ENCODE data around the gene PSAP. TPM values are rescaled to one million over a fixed set of nuclear protein-coding genes. Genes with fewer than 3 reads are reported as not detected.

PSAP gene
- total and polyA plus RNA-seq, 4 experiments from 2014 or later: 248 to 611 (median 324) TPM

DNA sequence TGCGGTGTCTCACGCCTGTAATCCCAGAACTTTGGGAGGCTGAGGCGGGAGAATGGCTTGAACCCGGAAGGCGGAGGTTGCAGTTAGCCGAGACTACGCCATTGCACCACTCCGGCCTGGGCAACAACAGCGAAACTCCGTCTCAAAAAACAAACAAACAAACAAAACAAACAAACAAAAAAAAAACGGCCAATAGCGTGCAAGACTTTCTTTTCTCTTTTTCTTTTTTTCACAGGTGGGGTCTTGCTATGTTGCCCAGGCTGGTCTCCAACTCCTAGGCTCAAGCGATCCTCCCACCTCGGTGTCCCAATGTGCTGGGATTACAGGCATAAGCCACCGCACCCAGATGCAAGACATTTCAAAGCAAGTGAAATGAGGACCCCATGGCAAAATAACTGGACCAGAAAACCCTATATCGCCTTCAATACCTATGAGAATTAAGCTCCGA lies 1.6 kb downstream of the PSAP start:
- Histone ChIP-seq H3K36me3 (ENCODE audit: insufficient read depth, low read length) (no peaks in the 10 kb centered on the region), H3K4me3 (ENCODE audit: low read length in 2 of 2) (no peak overlapping the region), H3K27me3 (ENCODE audit: insufficient read depth, low read length) (no peaks in the 10 kb centered on the region), H3K27ac (ENCODE audit: low read depth, low read length) (no peak overlapping the region), H3K9me3 (ENCODE audit: control insufficient read depth in 1 of 2, low read length in 2 of 2) (no peaks in the 10 kb centered on the region), H3K4me1 (ENCODE audit: insufficient read depth, low read length) (peaks cover 31% of the 10 kb centered on the region)
- CTCF ChIA-PET (ENCODE audit: partially characterized antibody): interaction anchor here (0.8 kb wide), 1 partner anchor 45 kb away, joined by 3 read pairs; no protein-coding TSS in a partner anchor
- peak overlapping the region in 6 of 8 donors; percentile 42 to 99 (median 98) for H3K4me3 Mint-ChIP-seq
- no peak for DNase-seq
- peaks cover 6 to 7% of the 10 kb centered on the region in 2 donors for H3K36me3 Mint-ChIP-seq
- H3K4me1 Mint-ChIP-seq: peaks cover 37 to 63% (median 48%) of the 10 kb centered on the region in 4 donors
- H3K27ac Mint-ChIP-seq: peak overlapping the region in 1 of 7 donors; percentile 84
- POLR2A ChIA-PET (ENCODE audit: partially characterized antibody): interaction anchor here (1.9 kb wide), 1 partner anchor 9 kb away, joined by 7 read pairs; no protein-coding TSS in a partner anchor
- intact Hi-C loops (cut with micrococcal nuclease): no loop called here
- no peaks in the 10 kb centered on the region for H3K27me3 Mint-ChIP-seq
- H3K9me3 Mint-ChIP-seq: no peaks in the 10 kb centered on the region

DNA sequence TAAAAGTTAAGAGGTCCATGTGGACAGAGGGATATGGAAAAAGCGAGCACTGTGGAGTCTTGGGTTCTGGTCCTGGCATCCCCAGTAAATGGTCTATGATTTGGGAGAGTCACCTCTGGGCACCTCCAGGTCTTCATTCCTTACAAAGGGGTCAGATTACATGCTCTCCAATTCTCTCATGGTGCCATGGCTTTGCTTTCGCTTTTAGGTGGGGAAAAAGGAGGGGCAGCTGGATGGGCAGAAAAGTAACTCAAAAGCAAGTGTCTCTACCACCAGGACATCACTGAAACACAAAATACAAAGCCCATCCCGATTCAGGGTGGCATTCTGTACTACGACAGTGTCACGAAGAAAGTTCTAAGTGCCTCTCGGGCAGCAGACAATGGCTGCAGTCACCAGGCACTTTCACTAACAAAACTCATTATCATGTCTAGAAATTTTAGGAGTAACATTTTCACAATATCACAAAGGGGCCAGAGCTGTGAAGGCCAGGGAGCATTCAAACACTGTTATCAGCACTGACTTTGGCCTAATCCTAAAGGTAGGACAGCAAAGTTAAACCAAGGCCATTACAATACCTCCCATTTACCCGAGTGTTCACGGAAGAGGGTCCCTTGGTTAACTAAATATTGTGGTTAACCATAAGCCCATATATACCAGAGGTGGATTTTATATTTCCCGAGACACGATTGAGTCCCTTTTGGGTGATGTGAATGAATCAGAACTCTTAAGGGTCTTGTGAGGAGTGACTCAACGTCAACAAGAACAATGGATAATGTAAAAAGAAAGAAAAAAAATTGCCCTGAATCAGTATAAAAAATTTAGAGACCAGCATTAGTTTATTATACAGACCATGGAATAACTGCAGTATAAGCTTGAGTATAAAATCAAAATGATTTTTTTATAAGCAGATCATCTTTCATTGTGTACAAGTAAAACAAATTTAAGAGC lies 2.5 kb downstream of the PSAP start:
- no peak overlapping the region for H3K27ac ChIP-seq (ENCODE audit: low read depth, low read length)
- no peak overlapping the region for H3K4me3 ChIP-seq (ENCODE audit: low read length in 2 of 2)
- no peak for DNase-seq

DNA sequence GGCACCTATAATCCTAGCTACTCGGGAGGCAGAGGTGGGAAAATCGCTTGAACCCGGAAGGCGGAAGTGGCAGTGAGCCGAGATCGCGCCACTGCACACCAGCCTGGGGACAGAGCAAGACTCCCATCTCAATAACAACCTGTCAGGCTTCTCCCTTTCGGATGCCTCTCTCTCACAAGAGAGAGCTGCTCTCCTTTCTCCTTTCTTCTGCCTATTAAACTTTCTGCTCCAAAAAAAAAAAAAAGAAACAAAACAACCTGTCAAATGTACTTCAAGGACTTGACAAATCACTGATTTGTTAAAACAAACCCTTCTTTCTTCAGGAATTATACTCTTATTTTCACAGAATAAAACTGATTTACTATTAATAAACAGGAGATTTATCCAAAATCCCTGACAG lies 3.6 kb downstream of the PSAP start:
- Histone ChIP-seq H3K27ac (ENCODE audit: low read depth, low read length) (no peak overlapping the region), H3K9me3 (ENCODE audit: control insufficient read depth in 1 of 2, low read length in 2 of 2) (no peaks in the 10 kb centered on the region), H3K4me3 (ENCODE audit: low read length in 2 of 2) (no peak overlapping the region), H3K27me3 (ENCODE audit: insufficient read depth, low read length) (no peaks in the 10 kb centered on the region), H3K4me1 (ENCODE audit: insufficient read depth, low read length) (peaks cover 47% of the 10 kb centered on the region), H3K36me3 (ENCODE audit: insufficient read depth, low read length) (no peaks in the 10 kb centered on the region)
- CTCF ChIA-PET (ENCODE audit: partially characterized antibody): no interaction called here
- no peaks in the 10 kb centered on the region for H3K27me3 Mint-ChIP-seq
- H3K36me3 Mint-ChIP-seq: peaks cover 6 to 7% of the 10 kb centered on the region in 2 donors
- H3K9me3 Mint-ChIP-seq: no peaks in the 10 kb centered on the region
- DNase-seq: no peak
- peak overlapping the region in 1 of 7 donors; percentile 22 for H3K27ac Mint-ChIP-seq
- H3K4me3 Mint-ChIP-seq: peak overlapping the region in 1 of 8 donors; percentile 17
- intact Hi-C loops (cut with micrococcal nuclease): no loop called here
- peaks cover 51 to 83% (median 65%) of the 10 kb centered on the region in 4 donors for H3K4me1 Mint-ChIP-seq
- POLR2A ChIA-PET (ENCODE audit: partially characterized antibody): no interaction called here

More for the DNA sequence above, 2.5 kb downstream of the PSAP start:
- Mint-ChIP-seq H3K4me3 (peak overlapping the region in 7 of 8 donors; percentile 7 to 71 (median 40)), H3K27me3 (no peaks in the 10 kb centered on the region), H3K36me3 (peaks cover 6 to 7% of the 10 kb centered on the region in 2 donors), H3K9me3 (no peaks in the 10 kb centered on the region), H3K27ac (peak overlapping the region in 3 of 7 donors; percentile 6 to 68 (median 51)), H3K4me1 (peaks cover 42 to 72% (median 55%) of the 10 kb centered on the region in 4 donors)
- Histone ChIP-seq H3K4me1 (ENCODE audit: insufficient read depth, low read length) (peaks cover 38% of the 10 kb centered on the region), H3K9me3 (ENCODE audit: control insufficient read depth in 1 of 2, low read length in 2 of 2) (no peaks in the 10 kb centered on the region), H3K27me3 (ENCODE audit: insufficient read depth, low read length) (no peaks in the 10 kb centered on the region), H3K36me3 (ENCODE audit: insufficient read depth, low read length) (no peaks in the 10 kb centered on the region)
- intact Hi-C loops (cut with micrococcal nuclease): no loop called here
- ChIA-PET CTCF (ENCODE audit: partially characterized antibody) (interaction anchor here (0.8 kb wide), 1 partner anchor 46 kb away, joined by 3 read pairs; no protein-coding TSS in a partner anchor), POLR2A (ENCODE audit: partially characterized antibody) (interaction anchor here (1.0 to 1.4 kb wide), 2 partner anchors 10 to 13 kb away, joined by 3 read pairs; no protein-coding TSS in a partner anchor)

DNA sequence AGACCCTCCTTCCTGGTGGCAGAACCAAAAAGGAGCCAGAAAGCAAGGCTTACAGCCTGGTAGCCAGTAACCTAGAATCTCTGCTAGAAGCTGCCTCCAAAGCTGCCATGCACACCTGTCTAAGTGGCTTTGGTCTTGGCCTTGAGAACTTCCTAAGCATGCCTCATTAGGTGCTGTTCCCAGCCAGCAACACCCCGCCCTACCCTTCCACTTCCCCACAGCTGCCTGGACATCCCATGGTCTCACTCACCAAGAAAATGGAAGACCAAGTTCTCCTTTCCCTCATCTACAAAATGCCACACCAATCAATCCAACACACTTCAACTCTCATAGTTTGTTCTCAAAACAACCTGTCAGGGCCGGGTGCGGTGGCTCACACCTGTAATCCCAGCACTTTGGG lies 4.2 kb downstream of the PSAP start:
- H3K4me3 Mint-ChIP-seq: peak overlapping the region in 4 of 8 donors; percentile 9 to 57 (median 12)
- no peaks in the 10 kb centered on the region for H3K27me3 ChIP-seq (ENCODE audit: insufficient read depth, low read length)
- no peak overlapping the region for H3K4me3 ChIP-seq (ENCODE audit: low read length in 2 of 2)
- no peak for DNase-seq
- POLR2A ChIA-PET (ENCODE audit: partially characterized antibody): no interaction called here
- intact Hi-C loops (cut with micrococcal nuclease): no loop called here
- H3K27ac ChIP-seq (ENCODE audit: low read depth, low read length): no peak overlapping the region
- CTCF ChIA-PET (ENCODE audit: partially characterized antibody): interaction anchor here (0.7 kb wide), 1 partner anchor 315 kb away, joined by 3 read pairs; no protein-coding TSS in a partner anchor
- peaks cover 47% of the 10 kb centered on the region for H3K4me1 ChIP-seq (ENCODE audit: insufficient read depth, low read length)
- H3K9me3 ChIP-seq (ENCODE audit: control insufficient read depth in 1 of 2, low read length in 2 of 2): no peaks in the 10 kb centered on the region
- no peaks in the 10 kb centered on the region for H3K27me3 Mint-ChIP-seq
- H3K36me3 Mint-ChIP-seq: peaks cover 6 to 10% of the 10 kb centered on the region in 2 donors
- peaks cover 51 to 85% (median 67%) of the 10 kb centered on the region in 4 donors for H3K4me1 Mint-ChIP-seq
- H3K27ac Mint-ChIP-seq: peak overlapping the region in 2 of 7 donors; percentile 35 to 42
- no peaks in the 10 kb centered on the region for H3K9me3 Mint-ChIP-seq
- no peaks in the 10 kb centered on the region for H3K36me3 ChIP-seq (ENCODE audit: insufficient read depth, low read length)

DNA sequence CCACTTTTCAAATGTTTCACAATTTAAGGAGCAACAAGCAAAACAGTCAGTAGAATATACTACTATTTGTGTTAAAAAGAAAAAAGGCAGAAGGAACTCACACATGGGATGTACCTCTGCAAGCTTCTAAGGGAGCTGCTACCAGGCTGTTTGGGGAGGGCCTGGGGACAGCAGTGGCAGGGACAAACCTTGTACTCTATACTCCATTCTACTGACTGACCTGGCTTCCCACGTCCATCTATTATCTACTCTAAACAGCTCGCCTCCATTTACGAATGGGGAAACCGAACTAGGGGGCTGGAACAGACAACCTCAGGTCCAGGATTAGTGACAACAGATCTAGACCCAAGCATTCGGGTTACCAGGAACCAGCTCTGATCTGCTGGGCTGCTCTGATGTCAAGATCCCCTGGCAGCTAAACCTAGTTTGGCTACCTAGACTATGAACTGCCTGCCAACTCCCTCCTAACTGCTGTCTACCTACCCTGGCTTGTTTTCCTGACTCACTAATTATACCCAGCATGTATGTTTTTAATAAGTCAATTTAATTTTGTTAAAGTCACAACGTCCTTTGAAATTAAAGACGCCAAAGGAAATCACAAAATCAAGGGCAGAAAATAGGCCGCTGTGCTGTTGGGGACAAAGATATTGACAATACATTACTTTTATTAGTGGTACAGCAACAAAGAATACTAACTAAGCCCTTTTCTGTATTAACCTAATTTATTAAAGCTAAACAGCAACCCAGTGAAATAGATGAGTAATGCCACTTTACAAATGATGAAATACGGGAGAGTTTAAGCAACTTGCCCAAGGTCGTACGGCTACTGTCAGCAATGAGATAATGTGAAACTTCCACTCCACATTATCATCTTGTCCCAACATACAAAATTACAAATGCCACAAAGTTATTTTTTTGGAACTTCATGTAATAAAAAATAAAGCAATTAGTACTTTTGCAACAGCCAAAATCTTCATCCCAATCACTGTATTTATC lies 5.3 kb downstream of the PSAP start:
- Histone ChIP-seq H3K4me3 (ENCODE audit: low read length in 2 of 2) (no peak overlapping the region), H3K27me3 (ENCODE audit: insufficient read depth, low read length) (no peaks in the 10 kb centered on the region), H3K9me3 (ENCODE audit: control insufficient read depth in 1 of 2, low read length in 2 of 2) (no peaks in the 10 kb centered on the region), H3K4me1 (ENCODE audit: insufficient read depth, low read length) (peaks cover 55% of the 10 kb centered on the region), H3K27ac (ENCODE audit: low read depth, low read length) (no peak overlapping the region), H3K36me3 (ENCODE audit: insufficient read depth, low read length) (no peaks in the 10 kb centered on the region)
- CTCF ChIA-PET (ENCODE audit: partially characterized antibody): interaction anchor here (0.7 kb wide), 1 partner anchor 314 kb away, joined by 3 read pairs; no protein-coding TSS in a partner anchor
- Mint-ChIP-seq H3K4me1 (peaks cover 49 to 85% (median 67%) of the 10 kb centered on the region in 4 donors), H3K27ac (peak overlapping the region in 2 of 7 donors; percentile 37 to 43), H3K9me3 (no peaks in the 10 kb centered on the region), H3K36me3 (peaks cover 6 to 10% of the 10 kb centered on the region in 2 donors), H3K27me3 (no peaks in the 10 kb centered on the region), H3K4me3 (peak overlapping the region in 1 of 8 donors; percentile 41)
- POLR2A ChIA-PET (ENCODE audit: partially characterized antibody): no interaction called here
- DNase-seq: no peak
- intact Hi-C loops (cut with micrococcal nuclease): no loop called here

DNA sequence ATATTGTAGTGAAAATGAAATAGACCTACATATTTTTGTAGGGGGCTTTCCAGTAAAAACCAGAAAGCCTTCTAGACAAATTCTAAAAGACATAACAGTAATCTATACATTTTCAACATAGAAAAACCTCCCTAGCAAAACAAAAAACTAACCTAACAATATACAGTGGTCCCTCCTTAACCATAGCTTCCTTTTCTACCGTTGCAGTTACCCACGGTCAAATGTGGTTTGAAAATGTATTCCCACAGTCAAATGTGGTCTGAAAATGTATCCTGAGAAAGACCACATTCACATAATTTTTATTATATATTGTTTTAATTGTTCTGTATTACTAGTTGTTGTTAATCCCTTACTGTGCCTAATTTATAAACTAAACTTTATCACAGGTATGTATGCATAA lies 6.4 kb downstream of the PSAP start:
- intact Hi-C loops (cut with micrococcal nuclease): no loop called here
- no peak for DNase-seq
- no peaks in the 10 kb centered on the region for H3K27me3 Mint-ChIP-seq
- no peaks in the 10 kb centered on the region for H3K9me3 Mint-ChIP-seq
- Histone ChIP-seq H3K36me3 (ENCODE audit: insufficient read depth, low read length) (no peaks in the 10 kb centered on the region), H3K9me3 (ENCODE audit: control insufficient read depth in 1 of 2, low read length in 2 of 2) (no peaks in the 10 kb centered on the region), H3K4me1 (ENCODE audit: insufficient read depth, low read length) (peaks cover 55% of the 10 kb centered on the region), H3K27ac (ENCODE audit: low read depth, low read length) (no peak overlapping the region), H3K27me3 (ENCODE audit: insufficient read depth, low read length) (no peaks in the 10 kb centered on the region), H3K4me3 (ENCODE audit: low read length in 2 of 2) (no peak overlapping the region)
- POLR2A ChIA-PET (ENCODE audit: partially characterized antibody): no interaction called here
- H3K27ac Mint-ChIP-seq: no peak overlapping the region
- CTCF ChIA-PET (ENCODE audit: partially characterized antibody): interaction anchor here (0.5 to 1.3 kb wide), 2 partner anchors 51 to 1296 kb away, joined by 3 to 4 read pairs; no protein-coding TSS in a partner anchor
- peaks cover 2 to 6% of the 10 kb centered on the region in 2 donors for H3K36me3 Mint-ChIP-seq
- H3K4me1 Mint-ChIP-seq: peaks cover 49 to 85% (median 66%) of the 10 kb centered on the region in 4 donors
- H3K4me3 Mint-ChIP-seq: no peak overlapping the region
